ENCODE data around the gene USP40.

- no peak for TF ChIP-seq EZH2 (IDR thresholded peaks at IDR 0.05)
- no peak for TF ChIP-seq CTCF (IDR thresholded peaks at IDR 0.05)
- TF ChIP-seq EZH2phosphoT487 (IDR thresholded peaks at IDR 0.05) = no peak
These were observed 86.7 kb downstream of the USP40 start for GRCh38 chr2:233479616-233480489.
